ENCODE results near the gene SV2B. TPM values are rescaled to one million over a fixed set of nuclear protein-coding genes. Genes with fewer than 3 reads are reported as not detected.

SV2B gene
- polyA plus RNA-seq, 2 of the 4 experiments (the other 2 are of a cell fraction), result 0.05 TPM; not detected in 1

DNA sequence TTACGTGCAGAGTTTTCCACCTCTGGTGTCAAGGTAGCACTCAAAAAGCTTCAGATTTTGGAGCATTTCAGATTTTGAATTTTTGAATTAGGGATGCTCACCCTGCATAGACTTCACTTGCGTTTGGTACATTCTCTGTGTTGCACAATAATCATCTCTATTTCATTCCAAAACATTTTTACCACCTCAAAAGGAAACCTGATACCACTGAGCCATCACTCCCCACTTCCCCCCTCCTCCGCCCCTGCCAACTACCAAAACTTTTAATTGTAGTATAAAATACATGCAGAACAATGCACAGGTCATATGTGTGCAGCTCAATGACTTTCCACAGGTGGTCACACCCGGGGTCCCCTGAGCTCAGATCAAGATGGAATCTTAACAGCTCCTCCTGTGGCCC, 208.8 kb downstream of the SV2B start:
- ATAC-seq (no peak), FAIRE-seq (no peak), DNase-seq (ENCODE audit: low read depth in 1 of 2, low spot score in 1 of 2) (no peak)
- POLR2A ChIA-PET, result no interaction called here
- H3K9me3 ChIP-seq, result no peaks in the 10 kb centered on the region
- TF ChIP-seq MAFK (IDR thresholded peaks at IDR 0.05; ENCODE audit: partially characterized antibody) (no peak), MYC (IDR thresholded peaks at IDR 0.05; ENCODE audit: borderline replicate concordance, low read length) (no peak), RCOR1 (IDR thresholded peaks at IDR 0.05; ENCODE audit: low read depth, low read length) (no peak), JUNB (IDR thresholded peaks at IDR 0.05) (no peak), BHLHE40 (IDR thresholded peaks at IDR 0.05; ENCODE audit: low read depth, low read length) (no peak), REST (IDR thresholded peaks at IDR 0.05) (no peak)
- H3K4me2 ChIP-seq, result no peak overlapping the region
- H3K27ac ChIP-seq, result no peak overlapping the region
- CTCF ChIA-PET, result interaction anchor here (1.7 to 3.1 kb wide), 3 partner anchors 11 to 774 kb away, joined by 3 to 8 read pairs (median 7); no protein-coding TSS in a partner anchor
- 22% methylated on average over 4 of the region's 4 CpGs for WGBS (ENCODE audit: missing lambda C conversion rate)
- no peak overlapping the region for H3K4me3 ChIP-seq
- H3K4me1 ChIP-seq, result no peaks in the 10 kb centered on the region

GRCh38 chr15:91311986-91312385, 211.9 kb downstream of the SV2B start:
- CTCF ChIA-PET, result interaction anchor here (0.6 to 2.1 kb wide), 4 partner anchors 9 to 1776 kb away, joined by 3 to 17 read pairs (median 4); no protein-coding TSS in a partner anchor

GRCh38 chr15:91316126-91316525, 216.1 kb downstream of the SV2B start:
- ATAC-seq (no peak), FAIRE-seq (no peak), DNase-seq (ENCODE audit: low read depth in 1 of 2, low spot score in 1 of 2) (no peak)
- H3K4me2 ChIP-seq, result no peak overlapping the region
- ChIA-PET CTCF (interaction anchor here (3.4 kb wide), 1 partner anchor 13 kb away, joined by 21 read pairs; no protein-coding TSS in a partner anchor), POLR2A (no interaction called here)
- no peaks in the 10 kb centered on the region for H3K9me3 ChIP-seq
- no peak overlapping the region for H3K27ac ChIP-seq
- no peak overlapping the region for H3K4me3 ChIP-seq
- 20% methylated on average over 7 of the region's 7 CpGs for WGBS (ENCODE audit: missing lambda C conversion rate)
- no peaks in the 10 kb centered on the region for H3K4me1 ChIP-seq
- no peak for TF ChIP-seq EHMT2 (IDR thresholded peaks at IDR 0.05; ENCODE audit: low read depth)
- TF ChIP-seq, protein P1, sequence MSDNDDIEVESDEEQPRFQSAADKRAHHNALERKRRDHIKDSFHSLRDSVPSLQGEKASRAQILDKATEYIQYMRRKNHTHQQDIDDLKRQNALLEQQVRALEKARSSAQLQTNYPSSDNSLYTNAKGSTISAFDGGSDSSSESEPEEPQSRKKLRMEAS (IDR thresholded peaks at IDR 0.05), result no peak
- TF ChIP-seq CHD2 (IDR thresholded peaks at IDR 0.05; ENCODE audit: low read length, partially characterized antibody), result no peak
- no peak for TF ChIP-seq JUNB (IDR thresholded peaks at IDR 0.05)
- no peak for TF ChIP-seq NPAS2 (CRISPR knock-in tag; IDR thresholded peaks at IDR 0.05; ENCODE audit: borderline replicate concordance)
- no peak for TF ChIP-seq PBX3 (IDR thresholded peaks at IDR 0.05)
- TF ChIP-seq POLR2AphosphoS2 (conservative IDR thresholded peaks at IDR 0.05; ENCODE audit: low read length), result no peak

More at GRCh38 chr15:91311986-91312385, 211.9 kb downstream of the SV2B start:
- no peak for FAIRE-seq
- DNase-seq (ENCODE audit: low read depth in 1 of 2, low spot score in 1 of 2), result no peak
- no peak for ATAC-seq
- Histone ChIP-seq H3K9me3 (no peaks in the 10 kb centered on the region), H3K4me3 (no peak overlapping the region), H3K4me2 (no peak overlapping the region), H3K4me1 (no peaks in the 10 kb centered on the region), H3K27ac (no peak overlapping the region)
- POLR2A ChIA-PET, result interaction anchor here (0.7 kb wide), 1 partner anchor 521 kb away, joined by 6 read pairs; no protein-coding TSS in a partner anchor
- 54% methylated on average over 2 of the region's 2 CpGs for WGBS (ENCODE audit: missing lambda C conversion rate)
- no peak for TF ChIP-seq ESRRA (IDR thresholded peaks at IDR 0.05; ENCODE audit: borderline replicate concordance, low read length)
- TF ChIP-seq ZC3H11A (IDR thresholded peaks at IDR 0.05), result no peak
- TF ChIP-seq FOXS1 (CRISPR knock-in tag; IDR thresholded peaks at IDR 0.05), result no peak
- TF ChIP-seq JUN (IDR thresholded peaks at IDR 0.05), result no peak
- no peak for TF ChIP-seq HEYL (CRISPR knock-in tag; IDR thresholded peaks at IDR 0.05)
- TF ChIP-seq EHMT2 (IDR thresholded peaks at IDR 0.05; ENCODE audit: low read depth), result no peak
- no peak for TF ChIP-seq MAZ (IDR thresholded peaks at IDR 0.05; ENCODE audit: borderline replicate concordance, low read depth, low read length)
- TF ChIP-seq FOSB (CRISPR knock-in tag; IDR thresholded peaks at IDR 0.05), result no peak
- TF ChIP-seq ZNF302 (CRISPR knock-in tag; IDR thresholded peaks at IDR 0.05), result no peak
- no peak for TF ChIP-seq MYC (IDR thresholded peaks at IDR 0.05; ENCODE audit: borderline replicate concordance, low read length)
- TF ChIP-seq SREBF2 (IDR thresholded peaks at IDR 0.05), result no peak
- no peak for TF ChIP-seq HOXB5 (CRISPR knock-in tag; IDR thresholded peaks at IDR 0.05)
- no peak for TF ChIP-seq JUNB (IDR thresholded peaks at IDR 0.05)
- no peak for TF ChIP-seq CBX2 (IDR thresholded peaks at IDR 0.05; ENCODE audit: borderline replicate concordance, low read depth)
- no peak for TF ChIP-seq KDM5A (IDR thresholded peaks at IDR 0.05)
- no peak for TF ChIP-seq HES2 (IDR thresholded peaks at IDR 0.05)
- no peak for TF ChIP-seq KDM1A (IDR thresholded peaks at IDR 0.05; ENCODE audit: low read depth)
- TF ChIP-seq PBX3 (IDR thresholded peaks at IDR 0.05), result no peak
